NCI-H345 treated with DMSO at 0.1 percent for 48 hours (cell line): ENCODE results near the gene MKI67.
A peak's percentile ranks its signal among the peaks of the same experiment; 100 is the strongest.
"Not testable (repeated sequence)": the region's sequence is repeated elsewhere in the genome, so short reads cannot be mapped to it uniquely, and the experiment has no call there.

ENCODE experiments used
- DNase-seq: peaks from one replicate; lab custom pipeline; 2025; ENCODE audit not compliant: unreplicated experiment; lab: John Stamatoyannopoulos, UW

MKI67 gene

GRCh38 chr10:128150561-128150960 lies 24.3 kb upstream of the MKI67 start:
- DNase-seq: no peak

GRCh38 chr10:128150045-128150493 lies 23.8 kb upstream of the MKI67 start:
- peak; percentile 37 for DNase-seq

GRCh38 chr10:128149267-128150014 lies 23.2 kb upstream of the MKI67 start:
- DNase-seq: no peak

GRCh38 chr10:128147669-128148068 lies 21.4 kb upstream of the MKI67 start:
- DNase-seq: no peak

GRCh38 chr10:128147064-128147463 lies 20.8 kb upstream of the MKI67 start:
- no peak for DNase-seq

GRCh38 chr10:128144547-128144946 lies 18.3 kb upstream of the MKI67 start:
- no peak for DNase-seq

- DNase-seq: no peak
Measured at GRCh38 chr10:128143531-128143930, 17.3 kb upstream of the MKI67 start.

- DNase-seq: no peak
Measured at GRCh38 chr10:128140425-128140824, 14.2 kb upstream of the MKI67 start.

GRCh38 chr10:128138429-128138828 lies 12.2 kb upstream of the MKI67 start:
- not testable (repeated sequence) for DNase-seq

- no peak for DNase-seq
Measured at GRCh38 chr10:128137877-128138276, 11.7 kb upstream of the MKI67 start.

GRCh38 chr10:128130051-128130450 lies 3.8 kb upstream of the MKI67 start:
- DNase-seq: no peak

- no peak for DNase-seq
Measured at GRCh38 chr10:128128582-128128981, 2.4 kb upstream of the MKI67 start.

GRCh38 chr10:128125416-128125943 lies 743 bp downstream of the MKI67 start:
- DNase-seq: no peak

GRCh38 chr10:128124813-128125403 lies 1.3 kb downstream of the MKI67 start:
- DNase-seq: no peak

GRCh38 chr10:128123846-128124245 lies 2.4 kb downstream of the MKI67 start:
- no peak for DNase-seq

- DNase-seq: no peak
Measured at GRCh38 chr10:128122931-128123330, 3.3 kb downstream of the MKI67 start.

- DNase-seq: no peak
Measured at GRCh38 chr10:128121750-128122412, 4.3 kb downstream of the MKI67 start.

- DNase-seq: no peak
Measured at GRCh38 chr10:128116851-128117615, 9.2 kb downstream of the MKI67 start.

- no peak for DNase-seq
Measured at GRCh38 chr10:128116187-128116586, 10.0 kb downstream of the MKI67 start.

GRCh38 chr10:128115356-128115755 lies 10.9 kb downstream of the MKI67 start:
- DNase-seq: no peak

- DNase-seq: no peak
Measured at GRCh38 chr10:128114901-128115300, 11.3 kb downstream of the MKI67 start.
